GM19455 (cell line): ENCODE results near the gene GFPT2.

Experiments used
- ATAC-seq: cut with Tn5 transposase; IDR thresholded peaks from one replicate; pipeline ENCODE4 v1.9.1; 2021; ENCODE audit not compliant: unreplicated experiment

Gene GFPT2

GRCh38 chr5:180352116-180353047 lies 754 bp downstream of the GFPT2 start:
- ATAC-seq = no peak

GRCh38 chr5:180350711-180351465 lies 2.2 kb downstream of the GFPT2 start:
- ATAC-seq = no peak

GRCh38 chr5:180350296-180350695 lies 2.8 kb downstream of the GFPT2 start:
- no peak for ATAC-seq

DNA sequence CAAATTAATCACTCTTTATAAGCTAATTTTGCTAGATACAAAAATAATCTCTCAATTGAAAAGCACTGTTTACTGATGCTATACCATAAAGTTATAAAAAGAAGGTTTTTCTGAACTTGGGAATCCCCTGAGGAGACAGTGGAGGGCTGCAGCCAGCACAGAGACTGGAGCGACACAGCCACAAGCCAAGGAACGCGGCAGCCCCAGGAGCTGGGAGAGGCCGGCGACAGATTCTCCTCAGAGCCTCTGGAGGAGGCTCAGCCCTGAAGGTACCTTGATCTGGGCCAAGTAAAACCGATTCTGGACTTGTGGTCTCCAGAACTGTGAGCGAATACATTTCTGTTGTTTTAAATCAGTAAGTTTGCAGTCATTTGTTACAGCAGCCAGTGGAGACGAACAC lies 3.7 kb downstream of the GFPT2 start:
- ATAC-seq = no peak

DNA sequence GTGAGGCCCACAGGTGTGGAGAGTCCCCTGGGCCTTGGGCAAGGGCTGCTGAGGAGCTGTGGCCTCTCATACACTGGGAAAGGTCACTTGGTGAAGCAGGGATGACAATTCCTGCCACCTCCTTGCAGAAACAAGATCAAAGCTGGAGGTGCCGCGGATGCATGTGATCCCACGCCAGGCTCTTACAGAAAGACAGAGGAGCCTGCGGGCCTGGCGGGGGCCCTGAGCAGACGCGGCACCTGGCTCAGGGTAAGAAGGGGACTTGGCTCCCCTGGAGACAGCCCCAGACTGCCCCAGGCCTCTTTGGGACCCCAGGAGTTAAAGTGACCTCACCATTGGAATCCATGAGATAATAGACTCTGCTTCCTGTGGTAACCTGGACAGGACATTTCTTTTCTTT lies 4.8 kb downstream of the GFPT2 start:
- ATAC-seq = no peak

- ATAC-seq = no peak
These were observed 5.4 kb downstream of the GFPT2 start for GRCh38 chr5:180347702-180348101.

GRCh38 chr5:180346358-180346757 lies 6.8 kb downstream of the GFPT2 start:
- ATAC-seq = no peak

- ATAC-seq = no peak
These were observed 7.4 kb downstream of the GFPT2 start for GRCh38 chr5:180345781-180346180.

- no peak for ATAC-seq
These were observed 8.0 kb downstream of the GFPT2 start for GRCh38 chr5:180345186-180345585.

GRCh38 chr5:180344696-180344999 lies 8.5 kb downstream of the GFPT2 start:
- no peak for ATAC-seq

- no peak for ATAC-seq
These were observed 9.1 kb downstream of the GFPT2 start for GRCh38 chr5:180343831-180344695.

DNA sequence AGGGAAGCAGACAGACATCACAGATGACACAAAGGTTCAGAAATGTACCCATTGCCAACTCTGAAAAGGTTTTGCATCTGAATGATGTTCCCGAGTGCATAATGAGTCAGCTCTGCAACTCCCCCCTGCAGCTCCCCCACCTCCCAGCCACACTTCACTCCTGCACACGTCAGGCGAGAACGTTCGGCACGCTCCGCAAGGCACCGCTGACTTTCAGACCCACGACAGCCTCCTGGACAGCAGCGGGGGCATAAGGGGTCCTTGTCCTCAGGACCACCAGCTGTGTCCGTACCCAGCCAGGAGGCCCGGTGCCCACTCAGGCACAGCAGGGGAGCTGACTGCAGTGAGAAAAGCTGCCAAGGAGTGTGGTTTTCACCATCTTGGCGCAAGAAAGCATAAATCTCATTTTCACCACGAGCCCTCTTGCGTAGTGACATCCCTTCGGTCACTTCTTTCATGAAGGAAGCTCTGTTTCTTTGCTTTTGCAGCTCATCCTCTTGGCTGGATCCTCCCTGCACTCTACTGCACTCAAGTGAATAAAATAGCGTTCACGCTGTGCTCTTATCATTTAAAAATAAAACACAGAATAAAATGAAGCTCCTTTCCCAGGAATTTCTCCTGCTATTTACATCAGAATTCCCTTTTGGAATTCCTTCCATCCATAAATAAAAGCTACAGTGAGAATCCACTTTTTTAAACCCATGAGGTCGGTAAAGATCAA lies 9.9 kb downstream of the GFPT2 start:
- no peak for ATAC-seq

GRCh38 chr5:180341595-180341994 lies 11.5 kb downstream of the GFPT2 start:
- ATAC-seq = no peak

GRCh38 chr5:180340856-180341255 lies 12.3 kb downstream of the GFPT2 start:
- ATAC-seq = no peak

- no peak for ATAC-seq
These were observed 13.5 kb downstream of the GFPT2 start for GRCh38 chr5:180339583-180340183.

DNA sequence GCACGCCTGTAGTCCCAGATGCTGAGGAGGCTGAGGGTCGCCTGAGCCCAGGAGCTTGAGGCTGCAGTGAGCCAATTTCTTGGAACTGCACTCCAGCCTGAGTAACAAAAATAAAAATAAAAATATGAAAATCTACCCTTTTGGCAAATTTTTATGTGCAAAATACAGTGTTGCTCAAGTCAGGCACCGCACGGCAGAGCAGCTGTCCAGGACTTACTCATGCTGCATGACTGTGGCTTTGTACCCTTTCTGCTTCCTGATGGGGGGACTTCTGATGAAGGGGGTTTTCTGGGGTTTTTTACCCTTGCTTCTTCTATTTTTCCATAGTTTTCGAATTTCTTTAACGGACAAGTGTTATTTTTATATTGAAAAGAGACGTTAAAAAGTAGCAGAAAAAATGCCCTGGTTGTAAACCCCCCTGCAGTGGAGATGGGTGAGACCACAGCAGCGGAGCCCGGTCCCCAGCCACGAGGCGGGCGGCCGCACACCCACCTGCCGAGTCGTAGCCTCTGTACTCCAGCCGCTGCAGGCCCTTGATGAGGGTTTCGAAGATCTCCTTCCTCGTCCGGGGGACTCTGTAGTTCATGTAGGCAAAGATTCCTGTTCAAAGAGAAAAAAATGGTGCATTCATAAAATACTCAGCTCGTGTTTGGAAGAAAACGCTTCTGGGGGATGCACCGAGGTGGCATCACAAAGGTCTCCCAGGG lies 15.0 kb downstream of the GFPT2 start:
- ATAC-seq = no peak

GRCh38 chr5:180336234-180337020 lies 16.7 kb downstream of the GFPT2 start:
- ATAC-seq = no peak

GRCh38 chr5:180335614-180336233 lies 17.4 kb downstream of the GFPT2 start:
- no peak for ATAC-seq
